Prostate gland (tissue), 2 donors: ENCODE data around the gene ADAMTSL1.

Experiments
- CTCF ChIP-seq, 4 experiments: fragments of 200-600 bp in 2 of 4; fragments of 450-650 bp in 2 of 4; sonication (generic) in 2 of 4; IDR thresholded peaks; 1 replicate in 3 of 4; 2 replicates in 1 of 4; pipeline ENCODE4 v1.5.1; 2016 to 2019; ENCODE audit warnings: antibody characterized with exemption in 4 of 4, mild to moderate bottlenecking in 2 of 4, moderate library complexity in 2 of 4
- POLR2A ChIP-seq: fragments of 450-650 bp; IDR thresholded peaks from one replicate; pipeline ENCODE4 v1.6.1; 2016; ENCODE audit warnings: antibody characterized with exemption, mild to moderate bottlenecking
- POLR2AphosphoS5 ChIP-seq: sonication (generic); formaldehyde crosslinking; IDR thresholded peaks from one replicate; pipeline ENCODE4 v1.6.1; 2017; ENCODE audit warnings: antibody characterized with exemption

GRCh38 chr9:18942801-18943200, 468.8 kb downstream of the ADAMTSL1 start:
- TF ChIP-seq CTCF (IDR thresholded peaks at IDR 0.05) (no peak), POLR2AphosphoS5 (no peak), POLR2A (no peak)
